Superior temporal gyrus (tissue), 1 donor: Measurements from ENCODE around the gene ANKRD1.
"Not testable (repeated sequence)": the region's sequence is repeated elsewhere in the genome, so short reads cannot be mapped to it uniquely, and the experiment has no call there.

Experiments used
- DNase-seq: peaks from one replicate; pipeline ENCODE4 v3.0.0-alpha.2; 2016; ENCODE audit errors: extremely low spot score

ANKRD1 gene

DNA sequence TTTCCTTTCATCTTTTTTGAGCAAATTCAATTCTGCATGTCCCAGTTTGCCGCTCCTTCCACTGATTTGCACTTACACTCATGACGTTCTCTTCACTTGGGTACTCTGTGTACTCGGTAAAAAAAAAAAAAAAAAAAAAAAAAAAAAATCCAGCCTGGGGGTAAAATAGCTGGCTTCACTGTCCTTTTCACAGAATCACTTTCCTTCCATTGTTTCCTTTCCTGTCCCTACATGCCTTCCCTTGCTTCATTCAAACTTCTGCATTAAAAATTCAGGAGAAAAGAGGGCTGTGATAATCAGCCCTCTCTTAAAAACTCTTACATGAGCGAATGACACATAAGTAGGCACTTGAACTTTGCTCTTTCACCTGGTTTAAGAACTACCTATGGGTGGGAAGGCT lies 8.7 kb downstream of the ANKRD1 start:
- no peak for DNase-seq

DNA sequence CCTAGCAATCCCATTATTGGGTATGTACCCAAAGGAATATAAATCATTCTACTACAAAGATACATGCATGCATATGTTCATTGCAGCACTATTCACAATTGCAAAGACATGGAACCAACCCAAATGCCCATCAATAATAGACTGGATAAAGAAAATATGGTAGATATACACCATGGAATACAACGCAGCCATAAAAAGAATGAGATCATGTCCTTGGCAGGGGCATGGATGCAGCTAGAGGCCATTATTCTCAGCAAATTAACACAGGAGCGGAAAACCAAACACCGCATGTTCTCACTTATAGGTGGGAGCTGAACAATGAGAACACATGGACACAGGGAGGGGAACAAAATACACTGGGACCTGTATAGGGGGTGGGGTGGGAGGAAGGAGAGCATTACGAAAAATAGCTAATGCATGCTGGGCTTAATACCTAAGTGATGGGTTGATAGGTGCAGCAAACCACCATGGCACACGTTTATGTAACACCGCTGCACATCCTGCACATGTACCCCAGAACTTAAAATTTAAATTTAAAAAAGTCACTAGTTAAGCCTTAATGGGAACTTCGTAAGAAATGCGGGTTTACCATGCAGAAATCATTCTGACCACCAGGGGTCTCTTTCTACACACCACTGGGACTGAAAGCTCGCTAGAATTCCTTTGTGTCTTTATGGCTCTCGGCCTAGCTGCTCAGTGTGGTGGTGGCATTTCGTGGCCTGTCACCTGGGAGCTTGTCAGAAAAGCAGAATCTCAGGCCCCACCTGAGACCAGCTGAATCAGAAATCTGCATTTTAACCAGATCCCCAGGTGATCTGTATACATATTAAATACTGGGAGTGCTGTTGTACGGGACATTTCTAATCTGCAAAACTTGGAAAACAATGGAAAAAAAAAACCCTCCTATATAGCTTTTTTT lies 9.5 kb downstream of the ANKRD1 start:
- DNase-seq = peak; percentile 96

DNA sequence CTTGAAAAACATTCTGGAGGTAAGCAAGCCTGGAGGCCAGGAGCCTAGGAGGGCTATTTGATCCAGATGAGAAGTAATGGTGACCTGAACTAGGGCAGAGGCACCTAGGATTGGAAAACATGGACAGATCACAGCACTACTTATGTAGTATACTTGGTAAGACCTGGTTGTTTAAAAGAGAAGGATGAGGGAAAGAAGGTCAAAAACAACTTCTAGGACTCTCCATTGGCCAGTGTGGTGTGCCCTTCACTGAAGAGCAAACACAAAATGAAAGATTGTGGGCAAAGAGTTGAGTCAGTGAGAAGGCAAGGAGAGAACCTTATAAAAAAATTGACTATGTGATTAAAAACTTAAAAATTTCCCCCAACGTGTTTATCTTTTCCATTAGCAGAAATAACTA lies 14.3 kb downstream of the ANKRD1 start:
- DNase-seq = no peak

DNA sequence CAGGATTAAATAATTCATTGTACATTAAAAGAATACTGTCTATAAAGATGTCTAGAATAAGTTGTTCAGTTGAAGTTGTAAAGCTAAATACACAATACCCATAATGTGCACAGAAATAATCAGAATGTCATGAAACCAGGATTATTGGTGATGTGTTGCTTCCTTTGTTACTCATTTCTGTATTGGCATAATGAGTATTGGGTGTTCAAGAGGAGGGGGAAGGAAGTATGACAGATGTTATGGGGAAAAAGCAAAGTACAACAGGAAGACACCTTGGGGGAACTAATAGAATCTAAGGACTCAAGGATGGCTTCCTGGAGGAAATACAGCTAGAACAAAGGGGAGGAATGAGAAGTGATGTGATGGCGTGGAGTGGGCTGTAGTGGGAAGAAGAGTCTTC lies 15.0 kb downstream of the ANKRD1 start:
- no peak for DNase-seq

DNA sequence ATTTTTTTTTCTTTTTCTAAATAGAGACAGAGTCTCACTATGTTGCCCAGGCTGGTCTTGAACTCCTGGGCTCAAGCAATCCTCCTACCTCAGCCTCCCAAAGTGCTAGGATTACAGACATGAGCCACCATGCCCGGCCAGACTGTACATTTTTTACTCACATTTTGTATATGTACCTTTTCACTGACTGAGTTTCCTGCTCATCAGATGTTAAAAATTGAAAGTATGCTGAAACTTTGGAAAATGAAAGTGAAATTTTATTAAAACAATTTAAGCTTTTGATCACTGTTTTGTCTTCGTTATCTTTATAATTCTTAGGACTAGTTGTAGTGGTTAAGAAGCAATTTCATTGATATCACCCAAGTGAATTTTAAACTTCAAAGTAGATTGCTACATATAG lies 24.0 kb downstream of the ANKRD1 start:
- DNase-seq = not testable (repeated sequence)

DNA sequence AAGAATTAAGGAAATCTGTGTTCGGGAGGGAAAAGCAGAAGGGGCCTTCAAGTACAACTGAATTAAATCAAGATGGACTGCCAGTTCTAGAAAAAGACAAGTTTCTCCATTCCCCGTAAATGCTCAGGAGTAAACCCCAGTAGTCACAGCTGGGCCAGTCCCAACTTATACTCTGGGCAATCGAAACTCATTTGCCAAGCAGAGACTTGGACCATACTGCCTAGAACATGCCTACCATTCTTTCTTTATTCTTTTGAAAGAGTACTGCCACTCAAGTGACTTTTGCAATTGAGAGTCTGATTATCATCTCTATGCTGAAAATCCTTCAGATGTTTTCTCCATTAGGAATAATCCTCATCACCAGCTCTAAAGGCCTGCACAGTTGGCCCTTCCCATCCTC lies 27.7 kb downstream of the ANKRD1 start:
- no peak for DNase-seq

DNA sequence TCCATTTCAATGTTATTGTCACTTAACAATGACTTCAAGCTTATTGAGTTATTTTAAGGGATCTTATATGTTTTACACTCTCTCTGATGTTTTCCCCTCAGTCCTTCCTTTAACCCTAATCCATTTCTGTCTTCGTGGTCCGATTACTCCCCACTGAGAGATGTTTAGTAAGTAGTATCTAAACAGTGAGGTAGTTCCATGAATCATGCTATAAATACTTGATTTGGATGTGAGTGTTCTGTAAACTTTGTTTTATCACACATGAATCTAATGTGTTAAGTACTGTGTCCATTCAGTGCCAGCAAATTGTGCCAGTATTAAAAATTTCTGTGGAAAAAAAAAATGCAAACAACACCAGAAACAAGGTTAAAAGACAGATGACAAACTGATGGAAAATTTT lies 30.5 kb downstream of the ANKRD1 start:
- DNase-seq = no peak

DNA sequence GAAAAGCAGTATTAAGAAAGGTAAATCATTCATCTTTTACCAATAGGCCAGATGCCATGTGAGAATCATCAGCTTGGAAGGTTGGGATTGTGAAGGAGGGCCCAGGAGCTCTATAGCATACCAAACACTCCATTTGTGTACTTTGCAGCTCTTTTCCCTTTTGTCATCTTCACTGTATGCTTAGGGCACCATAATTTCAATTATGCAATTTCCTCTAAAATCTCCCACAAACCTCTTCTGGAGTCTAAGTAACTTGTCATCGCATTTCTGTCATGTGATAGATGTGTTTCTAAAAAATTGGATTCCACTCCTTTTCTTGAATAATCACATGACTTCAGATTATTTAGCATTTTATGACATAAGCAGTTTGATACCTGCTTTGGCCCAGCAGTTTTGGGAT lies 31.3 kb downstream of the ANKRD1 start:
- no peak for DNase-seq

DNA sequence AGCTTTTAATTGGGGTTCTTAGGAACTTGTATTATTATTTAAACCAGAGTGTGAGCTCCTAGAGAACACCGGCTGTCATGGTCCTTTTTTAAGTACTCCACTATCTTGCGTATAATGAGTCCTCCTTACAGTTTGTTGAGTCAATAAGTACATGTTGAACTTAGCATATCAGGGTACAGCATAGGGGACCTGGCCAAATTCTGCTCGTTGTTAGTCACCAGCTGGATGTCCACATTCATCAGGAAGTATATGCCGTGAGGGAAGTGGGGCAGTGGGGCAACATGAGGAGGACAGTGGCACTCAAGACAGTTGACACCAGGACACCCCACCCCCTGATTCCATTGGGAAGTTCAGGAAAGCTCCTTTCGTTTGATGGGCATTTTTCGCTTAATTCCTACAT lies 32.5 kb downstream of the ANKRD1 start:
- no peak for DNase-seq

DNA sequence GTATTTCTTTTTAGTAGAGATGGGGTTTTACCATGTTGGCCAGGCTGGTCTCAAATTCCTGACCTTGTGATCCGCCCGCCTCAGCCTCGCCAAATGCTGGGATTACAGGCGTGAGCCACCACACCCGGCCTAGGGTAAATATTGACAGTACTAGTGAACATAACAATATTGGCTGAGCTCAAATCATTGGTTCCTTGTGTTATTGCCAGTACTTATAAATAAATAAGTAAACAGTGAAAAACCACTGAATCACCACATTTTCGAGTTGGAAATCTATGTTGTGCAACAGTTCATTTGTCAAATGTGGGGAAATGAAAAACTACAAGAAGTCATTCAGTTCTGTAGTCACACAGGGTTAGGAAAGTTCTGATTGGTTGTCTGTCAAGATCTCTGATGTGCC lies 33.3 kb downstream of the ANKRD1 start:
- DNase-seq = no peak

DNA sequence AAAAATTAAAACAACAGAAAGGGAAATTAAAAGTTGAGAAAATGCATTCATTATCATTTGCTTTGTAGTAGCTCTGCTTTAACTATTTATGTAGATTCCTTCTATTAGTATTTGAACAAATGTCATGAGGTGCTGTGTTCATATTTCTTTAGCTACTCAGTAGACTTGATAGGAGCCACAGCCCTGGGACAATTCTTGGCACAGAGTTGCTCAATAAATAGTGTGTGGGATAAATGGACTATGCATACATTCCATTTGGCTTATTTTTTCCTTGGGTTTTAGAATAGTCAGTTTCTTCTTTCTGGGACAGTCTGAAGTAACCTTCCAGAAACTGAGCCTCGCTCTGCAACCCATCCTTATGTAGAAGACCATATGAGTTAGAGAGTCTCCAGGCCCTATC lies 35.7 kb downstream of the ANKRD1 start:
- no peak for DNase-seq

DNA sequence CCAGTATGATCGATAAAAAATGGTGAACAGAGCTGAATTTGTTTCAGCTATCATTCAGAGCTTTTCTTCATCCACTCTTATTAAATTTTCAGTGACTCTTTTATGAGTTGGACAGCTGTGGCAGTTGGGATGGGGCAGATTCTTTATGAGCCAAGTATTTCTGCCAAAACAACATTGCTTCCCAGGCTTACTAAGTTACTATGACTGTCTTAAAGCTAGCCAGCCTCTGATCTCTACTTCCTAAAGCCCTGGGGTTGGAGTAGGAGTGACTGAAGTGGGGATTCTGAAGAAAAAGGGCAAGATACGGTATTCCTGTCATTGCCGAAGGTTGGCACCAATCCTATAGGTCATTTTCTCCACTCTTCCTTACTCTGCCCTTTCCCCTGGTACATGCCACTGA lies 36.5 kb downstream of the ANKRD1 start:
- no peak for DNase-seq

DNA sequence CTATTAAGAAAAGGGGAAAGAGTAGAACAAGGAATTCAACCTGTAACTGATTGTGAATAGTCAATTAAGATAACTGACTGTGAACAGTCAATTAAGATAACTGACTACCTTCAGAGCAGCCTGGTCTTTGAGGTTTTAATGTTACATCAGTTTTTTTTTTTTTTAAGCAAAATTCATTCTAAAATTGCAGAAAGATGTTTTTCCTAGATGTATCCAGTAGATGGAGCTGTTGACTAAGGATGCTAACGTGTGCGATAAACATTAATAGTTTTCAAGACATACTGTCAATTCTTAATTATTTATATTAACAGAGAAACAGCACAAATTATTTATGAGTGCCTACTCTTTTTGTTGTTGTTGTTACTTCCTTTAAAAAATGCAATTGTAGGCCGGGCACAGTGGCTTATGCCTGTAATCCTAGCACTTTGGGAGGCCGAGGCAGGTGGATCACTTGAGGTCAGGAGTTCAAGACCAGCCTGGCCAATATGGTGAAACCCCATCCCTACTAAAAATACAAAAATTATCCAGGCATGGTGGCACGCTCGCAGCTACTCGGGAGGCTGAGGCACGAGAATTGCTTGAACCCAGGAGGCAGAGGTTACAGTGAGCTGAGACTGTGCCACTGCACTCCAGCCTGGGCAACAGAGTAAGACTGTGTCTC lies 40.7 kb downstream of the ANKRD1 start:
- peak; percentile 75 for DNase-seq

DNA sequence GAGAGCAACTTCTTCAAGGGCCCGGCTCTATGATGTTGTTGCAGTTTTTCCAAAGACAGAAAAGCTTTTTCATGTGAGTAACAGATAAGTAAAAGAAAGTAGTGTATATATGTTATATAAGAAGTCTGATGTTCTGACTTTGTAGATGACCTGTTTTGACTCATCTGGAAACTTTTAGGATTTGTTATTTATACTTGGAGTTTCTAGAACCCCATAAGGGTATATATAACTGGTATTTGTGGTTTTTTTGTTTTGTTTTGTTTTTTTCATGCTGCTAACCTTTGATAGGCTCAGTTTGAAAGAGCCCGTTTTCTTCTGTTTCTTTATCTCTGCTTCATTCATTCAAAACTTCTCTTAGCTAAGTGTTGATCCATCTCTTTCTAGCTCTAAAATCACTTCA lies 41.8 kb downstream of the ANKRD1 start:
- no peak for DNase-seq

DNA sequence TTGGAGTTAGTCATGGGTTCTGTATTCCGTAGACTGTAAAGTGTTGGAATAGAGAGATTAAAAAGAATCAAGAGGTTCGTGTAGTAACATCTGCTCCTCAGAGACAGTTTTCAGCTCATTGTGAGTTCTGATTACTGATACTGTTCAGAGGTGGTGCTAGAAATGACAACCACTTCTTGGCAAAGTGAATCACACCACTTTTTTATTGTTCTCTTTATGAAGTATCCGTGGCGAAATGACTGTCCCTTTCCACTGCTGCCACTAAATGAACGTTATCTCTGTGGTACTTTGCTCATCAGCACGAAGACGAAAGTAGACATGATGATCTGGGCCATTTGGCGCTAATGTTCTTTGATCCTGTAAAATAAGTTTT lies 48.3 kb downstream of the ANKRD1 start:
- DNase-seq = no peak

DNA sequence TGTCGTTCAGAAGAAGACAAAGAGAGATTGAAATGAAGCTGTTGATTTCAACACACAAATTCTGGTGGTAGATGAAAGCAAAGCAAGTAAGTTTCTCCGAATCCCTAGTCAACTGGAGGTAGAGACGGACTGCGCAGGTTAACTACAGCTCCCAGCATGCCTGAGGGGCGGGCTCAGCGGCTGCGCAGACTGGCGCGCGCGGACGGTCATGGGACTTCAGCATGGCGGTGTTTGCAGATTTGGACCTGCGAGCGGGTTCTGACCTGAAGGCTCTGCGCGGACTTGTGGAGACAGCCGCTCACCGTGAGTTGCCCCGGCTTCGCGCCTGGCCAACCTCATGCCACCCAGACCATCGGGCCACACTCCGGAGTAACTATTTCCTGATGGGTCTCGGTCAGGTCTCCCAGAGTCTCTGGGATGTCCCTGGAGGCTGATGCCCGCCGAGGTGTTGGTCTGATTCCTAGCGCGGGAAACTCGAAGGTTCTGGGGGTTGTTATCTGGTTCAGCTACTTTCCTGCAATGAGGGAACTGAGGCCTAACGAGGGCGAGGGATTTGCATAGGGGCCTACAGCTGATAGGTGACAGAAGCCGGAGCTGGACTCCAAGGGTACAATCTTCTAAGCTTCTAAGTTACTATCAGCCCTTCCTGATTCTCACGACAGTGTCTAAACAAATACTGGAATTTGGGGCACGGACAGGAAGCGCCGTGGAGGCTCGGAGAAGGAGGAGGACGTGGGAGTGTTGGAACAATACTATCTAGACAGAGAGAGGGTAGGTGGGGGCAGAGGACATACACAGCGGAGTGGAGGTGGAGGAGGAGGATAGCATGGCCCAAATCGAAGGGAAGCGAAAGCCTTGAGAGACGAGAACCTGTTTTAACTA lies 48.9 kb downstream of the ANKRD1 start, which contains the start of gene RPP30:
Gene RPP30, plus strand, starts transcription at position 209 of the 882 bp plus-strand sequence. Its CDS starts 13 bp downstream, at position 222.
- DNase-seq = peak; percentile 92

DNA sequence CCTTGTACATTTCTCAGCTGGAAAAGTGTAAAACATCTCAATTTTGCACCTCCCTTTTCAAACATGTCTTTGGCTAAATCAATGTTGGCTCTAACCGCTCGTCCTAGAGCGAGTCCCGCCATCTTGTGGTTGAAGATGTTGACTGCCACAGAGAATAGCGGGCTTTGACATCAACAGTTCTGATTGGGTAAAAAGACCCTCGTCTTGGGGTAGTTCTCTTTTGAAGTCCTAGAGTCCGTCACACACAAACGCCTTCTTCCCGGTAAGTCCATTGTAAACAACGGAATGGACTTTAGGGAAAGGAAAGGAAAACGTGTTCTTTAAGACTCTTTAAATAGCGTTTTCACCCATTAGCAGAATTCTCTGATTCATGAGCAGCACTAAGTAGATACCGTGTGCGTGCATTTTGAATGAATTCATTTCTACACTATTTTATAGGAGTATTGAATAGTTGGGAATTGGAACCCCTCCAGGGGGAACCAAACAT lies 49.6 kb downstream of the ANKRD1 start:
- DNase-seq = peak; percentile 84

DNA sequence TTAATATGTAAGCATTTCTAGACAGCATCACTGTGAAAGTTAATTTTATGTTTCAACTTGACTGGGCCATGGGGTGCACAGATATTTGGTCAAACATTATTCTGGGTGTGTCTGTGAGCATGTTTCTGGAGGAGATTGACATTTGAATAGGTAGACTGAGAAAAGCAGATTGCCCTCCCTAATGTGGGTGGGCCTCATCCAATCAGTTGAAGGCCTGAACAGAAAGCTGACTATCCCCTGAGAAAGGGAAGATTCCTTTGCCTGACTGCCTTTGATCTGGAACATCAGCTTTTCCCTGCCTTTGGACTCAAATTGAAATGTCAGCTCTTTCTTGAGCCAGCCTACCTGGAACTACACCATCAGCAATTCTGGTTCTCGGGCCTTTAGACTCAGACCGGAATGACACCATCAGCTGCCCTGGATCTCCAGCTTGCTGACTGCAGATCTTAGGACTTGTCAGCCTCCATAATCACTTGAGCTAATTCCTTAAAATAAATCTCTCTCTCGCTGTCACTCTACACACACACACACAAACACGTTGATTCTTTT lies 54.8 kb downstream of the ANKRD1 start:
- no peak for DNase-seq

DNA sequence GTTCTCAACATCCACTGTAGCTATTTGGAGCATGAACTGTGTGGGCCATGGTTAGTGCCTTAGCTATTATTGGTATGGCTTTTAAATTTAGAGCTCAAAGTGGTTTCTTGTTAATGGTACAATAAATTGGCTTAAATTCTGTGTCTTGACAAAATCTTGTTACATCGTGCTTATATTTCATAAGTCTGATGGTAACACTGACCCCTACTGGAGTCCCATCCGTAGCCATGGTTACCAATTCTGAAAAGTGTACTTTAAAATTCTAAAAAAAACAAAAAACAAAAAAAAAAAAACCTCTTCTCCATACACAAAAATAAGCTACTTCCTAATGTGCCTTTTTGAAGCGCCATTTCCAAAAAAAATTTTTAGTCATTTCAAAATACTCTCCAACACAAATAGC lies 55.5 kb downstream of the ANKRD1 start:
- DNase-seq = no peak

DNA sequence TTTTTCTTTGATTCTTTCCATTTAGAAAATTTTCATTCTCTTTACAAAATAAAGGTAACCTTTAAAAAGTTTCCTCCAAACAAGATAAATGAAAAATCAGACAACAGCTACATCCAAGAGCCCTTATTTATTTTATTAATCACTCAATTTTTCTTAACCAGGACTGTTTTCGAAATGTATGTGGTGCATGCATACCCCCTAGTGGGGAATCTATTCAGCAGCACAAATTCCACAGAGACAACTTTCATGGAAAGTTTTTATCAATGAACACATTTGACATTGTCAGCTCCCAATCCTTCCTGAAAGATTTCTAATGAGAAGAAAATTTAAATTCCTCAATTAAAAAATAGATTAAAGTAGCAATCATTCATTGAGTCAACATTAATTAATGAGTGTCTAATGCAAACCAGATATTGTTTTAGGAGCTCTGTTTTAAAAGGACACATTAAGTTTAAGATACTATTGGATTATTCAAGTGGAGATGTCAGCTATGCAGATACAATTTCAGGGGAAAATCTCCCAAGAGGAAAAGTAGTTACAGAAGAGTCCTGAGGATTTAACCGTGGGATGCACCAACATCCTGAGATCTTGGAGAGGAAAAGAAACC lies 57.9 kb downstream of the ANKRD1 start:
- peak; percentile 58 for DNase-seq
